Measurements from ENCODE around the gene C19orf47. TPM values are rescaled to one million over a fixed set of nuclear protein-coding genes. Genes with fewer than 3 reads are reported as not detected.
A peak's percentile ranks its signal among the peaks of the same experiment; 100 is the strongest.
"Not testable (repeated sequence)": the region's sequence is repeated elsewhere in the genome, so short reads cannot be mapped to it uniquely, and the experiment has no call there.

C19orf47 gene
- total and polyA plus RNA-seq, 8 donors: 3.7 to 10.0 (median 5.7) TPM

DNA sequence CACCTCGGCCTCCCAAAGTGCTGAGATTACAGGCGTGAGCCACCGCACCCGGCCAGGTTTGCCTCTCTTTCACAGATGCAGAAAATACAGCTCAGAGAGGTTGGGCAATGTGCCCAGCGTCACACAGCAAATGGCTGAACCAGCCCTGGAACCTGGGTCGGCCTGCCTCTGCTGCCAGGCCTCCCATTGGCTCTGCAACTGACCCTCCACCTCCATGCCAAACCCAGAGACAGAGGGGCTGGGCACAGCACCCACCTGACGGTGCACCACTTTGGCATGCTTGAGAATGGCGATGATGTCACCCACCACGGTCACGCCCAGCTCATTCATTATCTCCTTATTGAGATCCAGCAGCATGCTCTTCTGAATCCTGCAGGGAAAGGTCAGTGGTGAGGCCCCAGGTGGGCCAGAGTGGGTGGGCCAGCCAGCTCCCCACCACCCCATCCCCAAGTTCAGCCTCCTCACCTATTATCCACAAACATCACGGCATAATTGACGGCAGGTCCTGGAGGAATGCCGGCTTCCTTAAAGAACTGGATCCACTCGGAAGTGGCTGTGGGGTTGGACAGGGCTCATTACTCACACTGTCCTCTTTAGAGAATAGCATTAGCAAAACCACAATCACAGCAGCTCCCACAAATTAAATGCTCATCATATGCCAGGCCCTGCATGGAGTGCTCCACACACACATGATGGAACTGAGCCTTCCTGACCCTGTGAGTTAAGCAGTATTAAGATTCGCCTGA is 12.2 kb downstream of the C19orf47 start:
- H3K27ac ChIP-seq: no peak overlapping the region
- H3K4me1 ChIP-seq: no peaks in the 10 kb centered on the region
- intact Hi-C loops (cut with DNase I): no loop called here
- H3K4me3 ChIP-seq: no peak overlapping the region
- TF ChIP-seq, protein P1, sequence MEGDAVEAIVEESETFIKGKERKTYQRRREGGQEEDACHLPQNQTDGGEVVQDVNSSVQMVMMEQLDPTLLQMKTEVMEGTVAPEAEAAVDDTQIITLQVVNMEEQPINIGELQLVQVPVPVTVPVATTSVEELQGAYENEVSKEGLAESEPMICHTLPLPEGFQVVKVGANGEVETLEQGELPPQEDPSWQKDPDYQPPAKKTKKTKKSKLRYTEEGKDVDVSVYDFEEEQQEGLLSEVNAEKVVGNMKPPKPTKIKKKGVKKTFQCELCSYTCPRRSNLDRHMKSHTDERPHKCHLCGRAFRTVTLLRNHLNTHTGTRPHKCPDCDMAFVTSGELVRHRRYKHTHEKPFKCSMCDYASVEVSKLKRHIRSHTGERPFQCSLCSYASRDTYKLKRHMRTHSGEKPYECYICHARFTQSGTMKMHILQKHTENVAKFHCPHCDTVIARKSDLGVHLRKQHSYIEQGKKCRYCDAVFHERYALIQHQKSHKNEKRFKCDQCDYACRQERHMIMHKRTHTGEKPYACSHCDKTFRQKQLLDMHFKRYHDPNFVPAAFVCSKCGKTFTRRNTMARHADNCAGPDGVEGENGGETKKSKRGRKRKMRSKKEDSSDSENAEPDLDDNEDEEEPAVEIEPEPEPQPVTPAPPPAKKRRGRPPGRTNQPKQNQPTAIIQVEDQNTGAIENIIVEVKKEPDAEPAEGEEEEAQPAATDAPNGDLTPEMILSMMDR (IDR thresholded peaks at IDR 0.05): no peak
- DNase-seq (no peak), ATAC-seq (no peak), FAIRE-seq (no peak)
- H3K36me3 ChIP-seq: peaks cover 0 to 29% (median 2%) of the 10 kb centered on the region in 3 donors
- WGBS, 2 donors: 93 to 97% methylated on average over 15 of the region's 15 CpGs
- H3K27me3 ChIP-seq: no peaks in the 10 kb centered on the region
- H3K9me3 ChIP-seq: no peaks in the 10 kb centered on the region

DNA sequence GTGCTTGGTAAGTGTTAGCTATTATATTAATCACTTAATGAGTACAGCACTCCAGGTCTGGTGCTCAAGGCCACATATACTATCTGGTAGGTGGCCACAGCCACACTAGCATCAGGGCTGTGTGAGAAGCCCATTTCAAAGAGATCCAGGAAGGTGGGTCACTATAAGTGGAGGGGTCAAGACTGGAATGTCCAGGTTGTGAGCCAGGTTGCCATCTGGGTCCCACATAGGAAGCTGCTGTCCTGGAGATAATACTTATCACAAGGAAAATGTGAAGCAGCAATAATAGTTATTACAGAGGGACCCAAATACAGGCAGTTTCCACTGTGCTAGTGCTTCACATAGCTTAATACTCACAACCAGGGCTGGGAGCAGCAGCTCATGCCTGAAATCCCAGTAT is 13.1 kb downstream of the C19orf47 start:
- H3K27me3 ChIP-seq: no peaks in the 10 kb centered on the region
- H3K4me3 ChIP-seq: no peak overlapping the region
- ATAC-seq: no peak
- H3K9me3 ChIP-seq: no peaks in the 10 kb centered on the region
- FAIRE-seq: no peak
- H3K4me1 ChIP-seq: no peaks in the 10 kb centered on the region
- H3K36me3 ChIP-seq: peaks cover 0 to 33% (median 4%) of the 10 kb centered on the region in 3 donors
- TF ChIP-seq, protein P1 (IDR thresholded peaks at IDR 0.05): no peak
- no peak for DNase-seq
- H3K27ac ChIP-seq: no peak overlapping the region
- intact Hi-C loops (cut with DNase I): no loop called here

- FAIRE-seq; DNase-seq; H3K9me3 ChIP-seq; ATAC-seq; intact Hi-C loops (cut with DNase I); H3K27ac ChIP-seq; H3K4me3 ChIP-seq; H3K4me1 ChIP-seq; H3K27me3 ChIP-seq: not testable (repeated sequence)
- peaks cover 0 to 29% (median 4%) of the 10 kb centered on the region in 3 donors for H3K36me3 ChIP-seq
- 88 to 97% methylated on average over 6 of the region's 6 CpGs for WGBS, 2 donors
These were observed 15.1 kb downstream of the C19orf47 start for GRCh38 chr19:40333083-40333482.

DNA sequence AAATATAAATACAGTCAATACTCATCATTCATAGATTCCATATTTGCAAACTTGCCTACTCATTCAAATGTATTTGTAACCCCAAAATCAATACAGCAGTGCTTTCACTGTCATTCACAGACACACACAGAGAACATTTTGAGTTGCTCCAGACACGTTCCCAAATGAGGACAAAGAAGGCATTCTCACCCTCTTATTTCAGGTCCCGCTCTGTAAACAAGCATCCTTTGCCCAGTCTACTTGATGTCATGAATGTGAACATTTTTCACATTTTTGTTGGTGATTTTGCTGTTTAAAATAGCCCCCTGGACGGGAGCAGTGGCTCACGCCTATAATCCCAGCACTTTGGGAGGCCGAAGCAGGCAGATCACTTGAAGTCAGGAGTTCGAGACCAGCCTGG is 15.5 kb downstream of the C19orf47 start:
- intact Hi-C loops (cut with DNase I): no loop called here
- ATAC-seq: peak in 1 of 4 donors; percentile 22
- no peak for FAIRE-seq
- Histone ChIP-seq H3K36me3 (peaks cover 0 to 29% (median 4%) of the 10 kb centered on the region in 3 donors), H3K4me1 (no peaks in the 10 kb centered on the region), H3K9me3 (no peaks in the 10 kb centered on the region), H3K27me3 (no peaks in the 10 kb centered on the region), H3K27ac (no peak overlapping the region), H3K4me3 (no peak overlapping the region)
- DNase-seq: no peak
- TF ChIP-seq, protein P1 (IDR thresholded peaks at IDR 0.05): no peak
- 65 to 69% methylated on average over 6 of the region's 6 CpGs for WGBS, 2 donors

DNA sequence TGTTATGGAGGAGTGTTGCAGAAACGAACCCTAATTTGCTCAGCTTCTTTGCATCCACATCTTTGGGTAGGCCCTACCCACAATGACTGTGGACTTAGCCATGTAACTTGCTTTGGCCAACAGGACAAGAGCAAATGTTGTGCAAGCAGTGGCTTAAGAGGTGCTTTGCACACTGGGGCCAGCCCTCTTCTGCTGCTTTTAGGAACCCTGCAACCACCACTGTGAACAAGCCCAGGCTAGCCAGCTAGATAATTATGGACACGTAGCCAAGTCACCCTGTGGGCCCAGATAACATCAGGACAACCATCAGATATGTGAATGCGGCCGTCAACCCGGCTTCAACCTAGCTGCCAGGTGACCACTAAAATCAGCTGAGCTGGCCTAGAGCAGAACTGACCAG is 17.1 kb downstream of the C19orf47 start:
- intact Hi-C loops (cut with DNase I): no loop called here
- Histone ChIP-seq H3K4me1 (no peaks in the 10 kb centered on the region), H3K36me3 (peaks cover under 1 to 36% (median 4%) of the 10 kb centered on the region in 3 donors), H3K27me3 (no peaks in the 10 kb centered on the region), H3K9me3 (no peaks in the 10 kb centered on the region), H3K4me3 (no peak overlapping the region), H3K27ac (no peak overlapping the region)
- FAIRE-seq: no peak
- DNase-seq: no peak
- ATAC-seq: no peak
- 93 to 94% methylated on average over 5 of the region's 5 CpGs for WGBS, 2 donors
- TF ChIP-seq, protein P1 (IDR thresholded peaks at IDR 0.05): no peak

Data from pancreas (tissue), 10 donors.